GM23338 (cell line): Measurements from ENCODE around the gene FIBP. TPM values are rescaled to one million over a fixed set of nuclear protein-coding genes. Genes with fewer than 3 reads are reported as not detected.

Source experiments
- ATAC-seq: fragments of 200-7000 bp; cut with Tn5 transposase; 3 replicates; pipeline ENCODE4 v1.9.1; 2020
- DNase-seq: peaks from one replicate; pipeline ENCODE4 v3.0.0-alpha.2; 2015; ENCODE audit warnings: low spot score
- H2AFZ ChIP-seq: fragments of 200-600 bp; sonication (generic); 2 replicates; pipeline ENCODE4 v1.8.0; 2016; ENCODE audit warnings: antibody characterized with exemption, mild to moderate bottlenecking, moderate library complexity
- H3F3A ChIP-seq: fragments of 200-600 bp; sonication (generic); replicated peaks from 2 replicates; pipeline ENCODE4 v1.8.0; 2017; ENCODE audit warnings: antibody characterized with exemption, mixed run types, low read depth
- H3K27ac ChIP-seq: fragments of 200-600 bp; sonication (generic); 2 replicates; pipeline ENCODE4 v1.6.1; 2016; ENCODE audit warnings: low read depth
- H3K27me3 ChIP-seq: fragments of 200-600 bp; sonication (generic); 2 replicates; pipeline ENCODE4 v1.8.0; 2016; ENCODE audit warnings: mild to moderate bottlenecking, mixed run types, moderate library complexity; ENCODE audit not compliant: insufficient read depth
- H3K36me3 ChIP-seq: fragments of 200-600 bp; sonication (generic); 2 replicates; pipeline ENCODE4 v1.8.0; 2016; ENCODE audit warnings: mild to moderate bottlenecking; ENCODE audit not compliant: insufficient read depth
- H3K4me1 ChIP-seq: fragments of 200-600 bp; sonication (generic); 2 replicates; pipeline ENCODE4 v1.8.0; 2016; ENCODE audit warnings: mild to moderate bottlenecking, moderate library complexity; ENCODE audit not compliant: insufficient read depth
- H3K4me2 ChIP-seq: fragments of 200-600 bp; sonication (generic); 2 replicates; pipeline ENCODE4 v1.7.1; 2017; ENCODE audit warnings: mixed run types
- H3K4me3 ChIP-seq: fragments of 200-600 bp; sonication (generic); 2 replicates; pipeline ENCODE4 v1.6.1; 2016; ENCODE audit warnings: mixed run types
- H3K79me2 ChIP-seq: fragments of 200-600 bp; sonication (generic); replicated peaks from 2 replicates; pipeline ENCODE4 v1.8.0; 2017; ENCODE audit warnings: mild to moderate bottlenecking; ENCODE audit not compliant: insufficient read depth
- H3K9me2 ChIP-seq: fragments of 200-600 bp; sonication (generic); 2 replicates; pipeline ENCODE4 v1.8.0; 2017; ENCODE audit not compliant: insufficient read depth
- H4K20me1 ChIP-seq: fragments of 200-600 bp; sonication (generic); replicated peaks from 2 replicates; pipeline ENCODE4 v1.8.0; 2017; ENCODE audit warnings: mild to moderate bottlenecking; ENCODE audit not compliant: insufficient read depth
- H3K27ac Mint-ChIP-seq: 2 replicates; pipeline ENCODE4 v1.8.0; 2020; ENCODE audit warnings: inconsistent platforms, mild to moderate bottlenecking, moderate library complexity, mixed read lengths
- H3K27me3 Mint-ChIP-seq: 3 replicates; pipeline ENCODE4 v1.8.0; 2022; ENCODE audit warnings: low read depth, mild to moderate bottlenecking, moderate library complexity, mixed read lengths, inconsistent platforms; ENCODE audit not compliant: insufficient read depth, poor library complexity
- H3K36me3 Mint-ChIP-seq: 3 replicates; pipeline ENCODE4 v1.8.0; 2021; ENCODE audit warnings: low read depth, mild to moderate bottlenecking, inconsistent platforms, moderate library complexity, mixed read lengths
- H3K4me1 Mint-ChIP-seq: 3 replicates; pipeline ENCODE4 v1.8.0; 2020; ENCODE audit warnings: mild to moderate bottlenecking, inconsistent platforms, mixed read lengths
- H3K4me3 Mint-ChIP-seq: 3 replicates; pipeline ENCODE4 v1.8.0; 2021; ENCODE audit warnings: moderate library complexity, mild to moderate bottlenecking, inconsistent platforms, mixed read lengths
- H3K9me3 Mint-ChIP-seq: 3 replicates; pipeline ENCODE4 v1.8.0; 2020; ENCODE audit warnings: moderate library complexity, mild to moderate bottlenecking, inconsistent platforms, mixed read lengths
- CREB1 ChIP-seq: fragments of 250-450 bp; sonication (Bioruptor Pico); IDR thresholded peaks from 2 replicates; pipeline ENCODE4 v1.5.0; 2020; ENCODE audit warnings: low read depth, mild to moderate bottlenecking, moderate library complexity
- CTCF ChIP-seq, 2 experiments: fragments of 200-600 bp in 1 of 2; sonication (generic) in 1 of 2; conservative IDR thresholded peaks; 2 replicates each; pipeline versions ENCODE4 v1.5.1 to v1.6.1; 2016 to 2017; ENCODE audit warnings: antibody characterized with exemption in 2 of 2, low read depth in 2 of 2, mild to moderate bottlenecking in 2 of 2, moderate library complexity in 1 of 2
- JUNB ChIP-seq: IDR thresholded peaks from one replicate; pipeline ENCODE4 v1.6.1; 2016; ENCODE audit warnings: antibody characterized with exemption; ENCODE audit not compliant: unreplicated experiment
- NANOG ChIP-seq: IDR thresholded peaks from 2 replicates; pipeline ENCODE4 v1.6.1; 2016; ENCODE audit warnings: antibody characterized with exemption, borderline replicate concordance
- POLR2AphosphoS5 ChIP-seq: IDR thresholded peaks from 2 replicates; pipeline ENCODE4 v1.6.1; 2016; ENCODE audit warnings: antibody characterized with exemption, low read depth
- REST ChIP-seq: IDR thresholded peaks from one replicate; pipeline ENCODE4 v1.6.1; 2018; ENCODE audit warnings: antibody characterized with exemption; ENCODE audit not compliant: unreplicated experiment
- ZNF114 ChIP-seq: fragments of 250-450 bp; sonication (Bioruptor Pico); IDR thresholded peaks from 2 replicates; pipeline ENCODE4 v1.5.0; 2020; ENCODE audit warnings: mild to moderate bottlenecking, moderate library complexity
- polyA plus RNA-seq: library from polyadenylated mRNA; unstranded; fragments of >200 nt; fragmentation: Nextera tagmentation; extraction: Ambion mirVana; gene quantifications from 2 replicates; pipeline ENCODE4 v1.2.1, GENCODE V29; 2016
- total RNA-seq: library from RNA; depleted of rRNA; stranded (reverse); fragments of >200 nt; shearing (Covaris generic); gene quantifications from 2 replicates; pipeline ENCODE4 v1.2.3, GENCODE V29; 2014

FIBP gene
- total and polyA plus RNA-seq, 2 experiments from 2014 or later: 79.0 to 102 TPM

- TF ChIP-seq REST: no peak
- TF ChIP-seq CTCF (conservative IDR thresholded peaks at IDR 0.05; ENCODE audit: low read depth in 2 of 2): no peak
- TF ChIP-seq POLR2AphosphoS5: no peak
Observed at GRCh38 chr11:65897020-65897471, 8.8 kb upstream of the FIBP start (continued).

- no peaks in the 10 kb centered on the region for H3K9me2 ChIP-seq
- ATAC-seq (no peak), DNase-seq (no peak)
- Mint-ChIP-seq H3K36me3 (peaks cover 9% of the 10 kb centered on the region), H3K4me1 (peaks cover 22% of the 10 kb centered on the region), H3K4me3 (no peak overlapping the region; the same call in 2 of the 3 replicates), H3K9me3 (peaks cover 2% of the 10 kb centered on the region; the same call in 1 of the 3 replicates), H3K27ac (no peak overlapping the region), H3K27me3 (peaks cover 47% of the 10 kb centered on the region)
- H3K4me1 ChIP-seq: peaks cover 19% of the 10 kb centered on the region
- H3K4me3 ChIP-seq: no peak overlapping the region
- H3K36me3 ChIP-seq: no peaks in the 10 kb centered on the region
- no peak overlapping the region for H2AFZ ChIP-seq
- peaks cover 36% of the 10 kb centered on the region for H3K27me3 ChIP-seq
- H3K27ac ChIP-seq: no peak overlapping the region
- H3K79me2 ChIP-seq: peaks cover 4% of the 10 kb centered on the region
- H3F3A ChIP-seq: peaks cover 22% of the 10 kb centered on the region
- peaks cover 7% of the 10 kb centered on the region for H4K20me1 ChIP-seq
- H3K4me2 ChIP-seq: no peak overlapping the region
- no peak for TF ChIP-seq ZNF114 (CRISPR knock-in tag)
- TF ChIP-seq CREB1 (CRISPR knock-in tag): no peak
- no peak for TF ChIP-seq REST
- no peak for TF ChIP-seq JUNB
- TF ChIP-seq NANOG: no peak
Observed at GRCh38 chr11:65896034-65896999, 8.0 kb upstream of the FIBP start.
